Measurements from ENCODE around the gene MCC.

MCC gene

GRCh38 chr5:113246361-113246870 is 241.8 kb downstream of the MCC start:
- H3K4me3 ChIP-seq (ENCODE audit: low read depth, low read length): no peak overlapping the region
- no peak for TF ChIP-seq CTCF (IDR thresholded peaks at IDR 0.05; ENCODE audit: low read depth, low read length, missing control alignments)
- no peak for DNase-seq (ENCODE audit: low read depth)
- in situ Hi-C loops (cut with HindIII; ENCODE audit: low sequenced_read_pairs): no loop called here

- TF ChIP-seq CTCF (IDR thresholded peaks at IDR 0.05; ENCODE audit: low read depth, low read length, missing control alignments): no peak
- in situ Hi-C loops (cut with HindIII; ENCODE audit: low sequenced_read_pairs): no loop called here
- DNase-seq (ENCODE audit: low read depth): no peak
- H3K4me3 ChIP-seq (ENCODE audit: low read depth, low read length): no peak overlapping the region
Measured at GRCh38 chr5:113245427-113246225, 242.6 kb downstream of the MCC start.

- no peak for TF ChIP-seq CTCF (IDR thresholded peaks at IDR 0.05; ENCODE audit: low read depth, low read length, missing control alignments)
- no peak overlapping the region for H3K4me3 ChIP-seq (ENCODE audit: low read depth, low read length)
- DNase-seq (ENCODE audit: low read depth): no peak
- in situ Hi-C loops (cut with HindIII; ENCODE audit: low sequenced_read_pairs): no loop called here
Measured at GRCh38 chr5:113244966-113245365, 243.3 kb downstream of the MCC start.

GRCh38 chr5:113243349-113243664 is 244.9 kb downstream of the MCC start:
- no peak for DNase-seq (ENCODE audit: low read depth)
- in situ Hi-C loops (cut with HindIII; ENCODE audit: low sequenced_read_pairs): no loop called here
- TF ChIP-seq CTCF (IDR thresholded peaks at IDR 0.05; ENCODE audit: low read depth, low read length, missing control alignments): no peak
- H3K4me3 ChIP-seq (ENCODE audit: low read depth, low read length): no peak overlapping the region

- DNase-seq (ENCODE audit: low read depth): no peak
- H3K4me3 ChIP-seq (ENCODE audit: low read depth, low read length): no peak overlapping the region
- no peak for TF ChIP-seq CTCF (IDR thresholded peaks at IDR 0.05; ENCODE audit: low read depth, low read length, missing control alignments)
- in situ Hi-C loops (cut with HindIII; ENCODE audit: low sequenced_read_pairs): no loop called here
Measured at GRCh38 chr5:113242481-113243348, 245.5 kb downstream of the MCC start.

- no peak for DNase-seq (ENCODE audit: low read depth)
- in situ Hi-C loops (cut with HindIII; ENCODE audit: low sequenced_read_pairs): no loop called here
- no peak overlapping the region for H3K4me3 ChIP-seq (ENCODE audit: low read depth, low read length)
- TF ChIP-seq CTCF (IDR thresholded peaks at IDR 0.05; ENCODE audit: low read depth, low read length, missing control alignments): no peak
Measured at GRCh38 chr5:113240951-113241726, 247.1 kb downstream of the MCC start.

Measured in astrocyte of the cerebellum (primary cell).